ENCODE measurements around the gene ACBD3. TPM values are rescaled to one million over a fixed set of nuclear protein-coding genes. Genes with fewer than 3 reads are reported as not detected.

The ACBD3 gene
- total RNA-seq, 4 donors from 2014 or later: 33.5 to 95.8 (median 46.8) TPM

DNA sequence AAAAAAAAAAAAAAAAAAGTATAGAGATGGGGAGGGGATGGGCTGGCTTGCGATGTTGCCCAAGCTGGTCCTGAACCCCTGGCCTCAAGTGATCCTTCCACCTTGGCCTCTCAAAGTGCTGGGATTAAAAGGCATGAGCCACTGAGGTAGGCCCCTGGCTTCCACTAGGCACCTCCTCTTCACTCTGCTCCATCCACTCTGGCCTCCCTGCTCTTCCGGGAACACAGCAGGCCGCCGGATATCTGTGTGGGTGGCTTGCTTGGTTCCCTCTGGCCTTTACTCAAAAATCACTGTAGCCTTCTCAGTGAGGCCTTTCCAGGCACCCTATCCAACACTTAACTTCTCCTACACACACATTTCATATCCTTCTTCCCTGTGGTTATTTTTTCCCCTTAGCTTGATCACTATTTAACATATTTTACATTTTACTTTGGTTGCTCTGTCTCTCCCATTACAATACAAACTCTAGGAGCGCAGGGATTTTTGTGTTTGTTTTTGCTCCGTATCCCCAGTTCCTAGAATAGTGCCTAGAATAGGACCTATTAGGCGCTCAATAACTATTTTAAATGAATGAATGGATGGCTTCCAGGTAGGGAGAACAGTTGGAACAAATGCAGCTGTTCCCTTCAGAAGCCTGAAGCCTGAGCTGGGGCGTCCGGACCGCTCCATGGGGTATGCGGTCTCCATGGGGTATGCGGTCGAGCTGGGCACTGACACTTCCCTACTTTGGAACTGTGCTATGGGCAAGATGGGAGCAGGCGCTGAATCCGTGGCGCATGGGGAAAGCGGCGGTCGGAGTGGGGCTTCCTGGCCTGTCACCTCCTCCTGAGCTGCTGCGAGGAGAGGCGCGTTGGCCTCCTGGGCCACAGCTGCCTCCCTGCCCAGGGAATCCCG, 77.4 kb downstream of the ACBD3 start:
- peak; percentile 34 to 47 for DNase-seq
- no peaks in the 10 kb centered on the region for H3K36me3 ChIP-seq
- H3K9me3 ChIP-seq: no peaks in the 10 kb centered on the region

DNA sequence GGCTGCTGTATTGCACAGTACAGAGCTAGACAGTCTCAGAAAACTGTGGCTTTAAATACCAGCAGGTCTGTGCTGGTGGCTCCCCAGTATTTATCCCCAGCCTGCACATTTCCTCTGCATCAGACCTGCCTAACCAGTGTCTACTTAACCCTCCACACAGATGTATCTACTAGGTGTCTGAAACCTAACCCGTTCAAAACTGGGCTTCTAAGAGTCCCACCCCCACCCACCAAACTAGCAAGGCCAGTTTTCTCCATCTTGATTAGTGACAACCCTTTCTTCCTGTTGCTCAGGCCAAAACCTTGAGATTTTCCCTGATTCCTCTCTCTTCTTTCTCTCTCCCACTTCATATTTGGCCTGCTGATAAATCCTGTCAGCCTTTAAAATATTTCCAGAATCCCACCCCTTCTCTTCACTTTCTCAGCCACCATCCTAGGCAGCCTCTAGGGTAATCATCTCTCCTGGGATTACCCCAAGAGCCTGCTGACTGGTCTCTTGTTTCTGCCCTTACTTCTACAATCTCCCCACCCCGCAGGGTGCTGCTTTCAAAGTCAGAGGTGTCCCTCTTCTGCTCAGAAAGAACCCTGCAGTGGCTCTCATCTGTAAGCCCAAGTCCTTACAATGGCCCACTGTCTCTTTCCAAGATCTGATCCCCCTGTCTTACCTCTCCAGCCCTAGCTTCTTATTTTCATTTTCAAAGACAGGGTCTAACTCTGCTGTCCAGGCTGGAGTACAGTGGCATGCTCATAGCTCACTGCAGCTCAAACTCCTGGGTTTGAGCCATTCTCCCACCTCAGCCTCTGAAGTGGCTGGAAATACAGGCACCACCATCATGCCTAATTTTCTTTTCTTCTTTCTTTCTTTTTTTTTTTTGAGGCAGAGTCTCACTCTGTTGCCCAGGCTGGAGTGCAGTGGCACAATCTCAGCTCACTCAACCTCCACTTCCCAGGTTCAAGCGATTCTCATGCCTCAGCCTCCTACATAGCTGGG, 78.8 kb downstream of the ACBD3 start:
- H3K27ac ChIP-seq: peak overlapping the region; percentile 92 to 99
- TF ChIP-seq CTCF (IDR thresholded peaks at IDR 0.05) (no peak), POLR2A (IDR thresholded peaks at IDR 0.05) (no peak)
- no peak for DNase-seq

More for the DNA sequence above, 77.4 kb downstream of the ACBD3 start:
- peak overlapping the region; percentile 29 to 79 for H3K4me3 ChIP-seq
- H3K27me3 ChIP-seq: no peaks in the 10 kb centered on the region
- H3K4me1 ChIP-seq: no peaks in the 10 kb centered on the region
- TF ChIP-seq CTCF (IDR thresholded peaks at IDR 0.05): no peak
- no peak for TF ChIP-seq POLR2A (IDR thresholded peaks at IDR 0.05)
- peak overlapping the region; percentile 92 to 99 for H3K27ac ChIP-seq
- intact Hi-C loops (cut with DNase I; ENCODE audit: low total_unique reads): no loop called here

GRCh38 chr1:226104671-226105121, 81.8 kb downstream of the ACBD3 start:
- no peak for TF ChIP-seq POLR2A (IDR thresholded peaks at IDR 0.05)
- no peak for TF ChIP-seq CTCF (IDR thresholded peaks at IDR 0.05)

More for the DNA sequence above, 78.8 kb downstream of the ACBD3 start:
- Histone ChIP-seq H3K4me1 (no peaks in the 10 kb centered on the region), H3K9me3 (no peaks in the 10 kb centered on the region), H3K27me3 (no peaks in the 10 kb centered on the region), H3K36me3 (no peaks in the 10 kb centered on the region), H3K4me3 (no peak overlapping the region)
- intact Hi-C loops (cut with DNase I; ENCODE audit: low total_unique reads): no loop called here

GRCh38 chr1:226100436-226101391, 85.8 kb downstream of the ACBD3 start:
- Histone ChIP-seq H3K27ac (no peak overlapping the region), H3K4me1 (peaks cover 0 to 3% of the 10 kb centered on the region in 2 donors), H3K36me3 (no peaks in the 10 kb centered on the region), H3K9me3 (no peaks in the 10 kb centered on the region), H3K27me3 (no peaks in the 10 kb centered on the region), H3K4me3 (peak overlapping the region; percentile 15 to 30)
- no peak for DNase-seq
- intact Hi-C loops (cut with DNase I; ENCODE audit: low total_unique reads): no loop called here
- no peak for TF ChIP-seq CTCF (IDR thresholded peaks at IDR 0.05)
- TF ChIP-seq POLR2A (IDR thresholded peaks at IDR 0.05): no peak

More at GRCh38 chr1:226104671-226105121, 81.8 kb downstream of the ACBD3 start:
- DNase-seq: no peak
- no peaks in the 10 kb centered on the region for H3K27me3 ChIP-seq
- no peak overlapping the region for H3K27ac ChIP-seq
- H3K4me3 ChIP-seq: no peak overlapping the region
- peaks cover 0 to 3% of the 10 kb centered on the region in 2 donors for H3K4me1 ChIP-seq
- H3K36me3 ChIP-seq: no peaks in the 10 kb centered on the region
- no peaks in the 10 kb centered on the region for H3K9me3 ChIP-seq
- intact Hi-C loops (cut with DNase I; ENCODE audit: low total_unique reads): no loop called here

Measured in uterus (tissue), 4 donors.